ENCODE measurements around the gene GRID2.
"Not testable (repeated sequence)": the region's sequence is repeated elsewhere in the genome, so short reads cannot be mapped to it uniquely, and the experiment has no call there.

Gene GRID2

GRCh38 chr4:92444143-92444843, 140.5 kb downstream of the GRID2 start:
- DNase-seq = not testable (repeated sequence)

GRCh38 chr4:92445127-92445526, 141.4 kb downstream of the GRID2 start:
- DNase-seq = no peak

- no peak for DNase-seq
Observed at GRCh38 chr4:92447255-92447905, 143.6 kb downstream of the GRID2 start.

DNA sequence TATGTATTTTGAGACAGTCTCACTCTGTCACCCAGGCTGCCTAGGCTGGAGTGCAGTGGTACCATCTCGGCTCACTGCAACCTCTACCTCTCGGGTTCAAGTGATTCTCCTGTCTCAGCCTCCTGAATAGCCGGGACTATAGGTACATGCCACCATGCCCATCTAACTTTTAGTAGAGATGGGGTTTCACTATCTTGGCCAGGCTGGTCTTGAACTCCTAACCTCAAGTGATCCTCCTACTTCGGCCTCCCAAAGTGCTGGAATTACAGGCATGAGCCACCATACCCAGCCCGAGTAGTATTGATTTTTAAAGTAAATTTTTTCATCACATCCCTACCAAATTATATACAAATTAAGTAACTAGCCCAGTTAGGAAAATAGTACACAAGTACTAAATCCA, 144.4 kb downstream of the GRID2 start:
- DNase-seq = not testable (repeated sequence)

DNA sequence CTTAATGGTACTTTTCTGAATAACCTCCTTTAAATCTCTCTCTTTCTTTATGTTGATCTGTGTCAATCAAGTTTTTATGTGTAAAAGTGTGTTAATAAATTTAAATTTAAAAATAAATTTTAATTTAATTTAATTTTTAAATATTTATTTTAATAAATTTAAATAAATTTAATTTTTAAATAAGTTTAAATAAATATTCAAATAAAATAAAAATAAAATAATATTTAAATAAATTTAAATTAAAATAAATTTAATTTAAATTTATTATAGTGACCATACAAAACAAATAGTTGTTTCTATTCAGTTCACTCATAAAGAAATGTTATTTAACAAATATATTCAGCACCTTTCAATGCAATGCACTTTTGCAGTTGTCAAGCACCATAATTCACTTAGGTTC, 146.9 kb downstream of the GRID2 start:
- DNase-seq = no peak

- DNase-seq = no peak
Observed at GRCh38 chr4:92451782-92452181, 148.0 kb downstream of the GRID2 start.

DNA sequence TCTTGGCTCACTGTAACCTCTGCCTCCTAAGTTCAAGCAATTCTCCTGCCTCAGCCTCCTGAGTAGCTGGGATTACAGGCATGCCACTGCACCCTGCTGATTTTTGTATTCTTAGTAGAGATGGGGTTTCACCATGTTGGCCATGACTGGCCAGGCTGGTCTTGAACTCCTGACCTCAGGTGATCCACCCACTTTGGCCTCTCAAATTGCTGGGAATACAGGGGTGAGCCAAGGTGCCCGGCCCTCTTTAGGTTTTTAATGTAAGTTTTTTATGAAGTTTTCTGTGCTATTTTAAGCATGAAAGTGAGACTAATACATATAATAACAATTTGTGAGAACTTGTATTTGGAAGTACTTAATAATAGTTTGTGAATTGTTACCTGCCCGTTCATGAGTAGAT, 148.6 kb downstream of the GRID2 start:
- DNase-seq = not testable (repeated sequence)

DNA sequence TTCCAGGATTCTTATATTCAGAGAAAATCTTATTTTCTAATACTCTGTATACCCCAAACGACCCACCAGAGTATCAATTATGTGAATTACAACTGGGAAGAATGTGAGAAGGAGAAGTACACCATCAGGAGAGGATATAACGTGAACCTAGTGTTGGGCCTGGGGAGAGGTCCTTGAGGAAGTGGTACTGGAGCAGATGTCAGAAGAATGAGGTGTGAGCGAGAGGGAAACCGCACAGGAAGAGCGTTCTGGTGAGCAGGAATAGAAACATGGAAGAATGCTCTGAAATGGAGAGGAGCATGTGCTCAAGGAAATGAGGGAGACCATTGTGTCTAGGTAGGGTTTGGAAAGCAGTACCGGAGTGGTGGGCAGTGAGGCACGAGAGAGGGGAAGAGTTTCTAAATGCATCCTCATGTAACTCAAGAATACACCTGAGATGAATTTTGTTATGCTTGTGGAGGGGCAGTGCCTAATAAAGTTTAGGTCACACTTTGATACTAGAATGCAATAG, 151.6 kb downstream of the GRID2 start:
- no peak for DNase-seq

DNA sequence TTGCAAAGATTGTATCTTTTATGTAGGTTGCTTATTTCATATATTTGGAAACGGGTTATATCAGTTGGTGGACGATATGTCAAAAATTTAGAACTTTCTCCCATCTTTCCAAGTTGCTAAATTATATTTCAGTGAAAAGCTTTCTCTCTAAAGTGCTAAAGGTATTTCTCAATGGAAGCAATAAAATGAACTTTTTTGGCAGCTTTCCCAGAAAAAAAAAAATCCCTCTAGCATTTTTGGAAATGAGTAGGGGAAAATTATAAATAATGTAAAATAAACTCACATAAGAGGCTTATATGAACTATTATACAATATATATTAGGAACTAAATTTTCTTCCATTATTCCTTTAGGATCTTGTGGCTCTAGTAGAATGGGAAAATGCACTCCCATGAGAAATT, 152.2 kb downstream of the GRID2 start:
- no peak for DNase-seq

DNA sequence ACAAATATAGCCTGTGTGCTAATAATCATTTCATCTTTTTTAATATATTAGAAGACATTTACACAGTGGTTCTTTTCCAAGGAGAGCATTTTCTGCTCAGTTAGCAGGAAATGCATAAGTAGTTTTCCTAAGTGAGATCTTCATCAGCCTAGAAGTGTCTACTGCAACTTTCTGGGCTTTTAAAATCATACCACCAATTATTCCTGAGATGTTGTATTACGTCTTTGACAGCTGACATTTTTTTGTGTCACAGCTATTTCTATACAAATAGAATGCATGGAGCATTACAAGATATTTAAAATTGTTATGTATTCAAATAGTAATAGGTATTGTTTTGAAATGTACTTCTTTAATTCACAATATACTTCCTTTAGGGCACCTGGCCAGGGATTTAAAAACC, 158.0 kb downstream of the GRID2 start:
- DNase-seq = peak; percentile 65

GRCh38 chr4:92477298-92477697, 173.5 kb downstream of the GRID2 start:
- DNase-seq = no peak

DNA sequence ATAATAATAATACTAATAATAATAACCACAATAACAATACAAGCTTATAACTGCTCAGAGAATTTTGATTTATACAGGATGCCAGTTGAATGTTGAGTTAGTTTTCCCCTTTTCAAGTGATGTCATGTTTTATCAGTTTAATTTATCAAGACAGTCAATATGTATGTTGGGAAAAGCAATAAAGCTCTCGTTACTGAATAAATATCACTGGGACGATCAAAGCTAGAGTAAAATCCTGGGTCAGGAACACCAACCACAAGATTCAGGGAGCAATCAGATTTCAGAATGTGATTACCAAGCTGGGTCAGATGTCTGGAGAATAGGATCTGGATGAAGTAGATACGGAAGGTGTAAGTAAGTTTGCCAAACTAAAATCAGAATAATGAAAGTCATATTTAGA, 179.6 kb downstream of the GRID2 start:
- DNase-seq = no peak

DNA sequence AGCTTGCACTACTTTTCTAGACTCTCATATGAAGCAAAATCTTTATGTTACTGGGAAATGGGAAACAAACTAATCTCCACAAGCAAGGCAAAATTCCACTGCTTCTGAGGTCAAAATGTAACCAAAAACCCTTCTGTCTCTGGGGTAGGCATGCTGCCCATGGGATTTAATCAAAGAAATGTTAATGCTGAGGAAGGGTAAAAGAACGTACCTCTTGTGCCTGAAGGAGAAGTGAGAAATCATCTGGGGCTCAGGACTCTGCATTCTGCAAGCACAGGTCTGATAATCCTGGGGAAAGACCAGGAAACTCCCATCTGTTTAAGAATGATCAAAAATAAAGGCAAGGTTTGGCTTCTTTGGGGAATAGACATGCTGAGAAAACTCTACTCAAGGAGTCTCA, 184.7 kb downstream of the GRID2 start:
- DNase-seq = no peak

DNA sequence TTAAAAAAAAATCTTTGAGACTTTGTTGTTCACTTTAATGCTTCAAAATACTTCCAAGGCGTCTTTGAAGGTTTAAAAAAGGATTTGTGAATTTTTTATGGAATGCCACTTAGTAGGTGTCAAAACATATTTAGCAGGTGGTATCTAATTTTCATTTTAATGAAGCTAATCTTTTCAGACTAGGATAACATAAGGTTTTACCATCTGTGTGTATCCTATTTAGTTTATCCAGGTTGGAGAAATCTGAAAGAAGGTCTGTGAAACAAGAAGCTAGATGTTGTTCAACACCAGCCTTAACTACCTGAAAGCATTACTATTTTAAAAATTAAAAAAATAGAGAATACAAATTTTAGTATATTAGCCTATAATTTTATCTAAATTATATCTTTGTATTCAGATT, 193.4 kb downstream of the GRID2 start:
- DNase-seq = no peak

DNA sequence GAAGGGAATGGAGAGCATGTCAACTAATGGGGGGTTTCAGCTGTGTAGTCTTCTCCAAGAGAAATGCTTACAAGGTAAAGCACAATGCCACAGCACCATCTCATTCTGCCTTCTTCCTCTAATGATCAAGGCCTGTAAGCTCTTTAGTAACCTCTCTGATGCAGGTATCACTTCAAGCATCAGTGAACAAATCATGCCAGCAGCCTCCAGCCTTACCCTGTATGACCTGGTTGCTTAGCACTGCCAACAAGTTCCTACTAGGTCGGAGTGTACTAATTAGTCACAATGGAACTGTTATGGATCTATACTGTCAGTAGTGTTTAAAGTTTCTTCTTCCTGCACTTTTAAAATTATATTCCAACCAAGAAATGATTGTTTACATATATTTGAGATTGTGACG, 197.7 kb downstream of the GRID2 start:
- no peak for DNase-seq

DNA sequence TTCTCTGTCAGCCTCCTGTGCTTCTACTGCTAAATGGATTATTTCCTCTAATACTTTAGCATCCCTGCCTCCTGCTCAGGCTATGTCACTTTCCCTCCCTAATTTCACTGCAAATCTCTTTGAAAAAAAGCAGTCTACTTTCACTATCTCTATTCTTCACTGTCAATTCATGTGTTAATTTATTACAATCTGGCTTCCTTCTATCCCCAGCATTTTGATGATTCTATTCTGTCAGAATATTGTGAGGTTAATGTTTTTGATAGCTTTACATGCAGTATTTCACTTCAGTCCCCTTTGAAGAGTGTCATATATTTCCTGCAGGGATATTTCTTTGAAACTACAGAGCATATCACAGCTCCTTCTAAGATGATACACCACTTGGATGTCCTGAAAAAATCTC, 203.2 kb downstream of the GRID2 start:
- no peak for DNase-seq

GRCh38 chr4:92514627-92515026, 210.9 kb downstream of the GRID2 start:
- no peak for DNase-seq

DNA sequence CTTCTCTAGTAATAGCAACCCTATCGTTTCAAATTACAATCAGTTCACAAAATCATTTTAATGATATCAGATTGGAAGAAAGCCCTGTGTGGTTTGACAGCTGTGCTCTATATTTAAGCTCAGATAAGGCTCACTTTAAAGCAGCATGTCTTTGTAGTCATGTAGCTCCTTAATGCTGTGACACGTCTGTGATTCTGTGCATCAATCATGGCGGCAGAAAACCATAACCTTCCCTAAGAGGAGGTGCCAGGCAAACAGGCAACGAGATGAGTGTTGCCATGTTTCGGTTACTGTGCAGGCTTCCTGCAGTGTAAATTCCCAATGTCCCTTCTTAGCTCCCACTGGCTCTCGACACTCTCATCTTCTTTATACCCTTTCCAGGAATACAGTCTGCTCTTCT, 212.7 kb downstream of the GRID2 start:
- DNase-seq = no peak

DNA sequence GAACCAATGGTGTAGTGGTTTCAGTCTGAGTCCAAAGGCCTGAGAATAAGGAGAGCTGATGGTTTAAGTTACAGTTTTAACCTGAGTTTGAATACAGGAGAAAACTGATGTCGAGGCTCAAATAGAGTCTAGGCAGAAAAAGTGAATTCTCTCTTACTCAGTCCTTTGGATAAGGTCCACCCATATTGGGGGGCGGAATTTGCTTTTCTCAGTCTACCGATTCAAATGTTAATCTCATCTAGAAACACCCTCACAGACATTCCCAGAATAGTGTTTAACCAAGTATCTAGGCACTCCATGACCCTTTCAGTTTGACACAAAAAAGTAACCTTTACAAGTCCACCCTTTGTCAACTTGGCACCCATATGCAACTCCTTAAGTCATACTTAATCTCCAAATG, 216.0 kb downstream of the GRID2 start:
- no peak for DNase-seq

- no peak for DNase-seq
Observed at GRCh38 chr4:92520563-92520962, 216.8 kb downstream of the GRID2 start.

DNA sequence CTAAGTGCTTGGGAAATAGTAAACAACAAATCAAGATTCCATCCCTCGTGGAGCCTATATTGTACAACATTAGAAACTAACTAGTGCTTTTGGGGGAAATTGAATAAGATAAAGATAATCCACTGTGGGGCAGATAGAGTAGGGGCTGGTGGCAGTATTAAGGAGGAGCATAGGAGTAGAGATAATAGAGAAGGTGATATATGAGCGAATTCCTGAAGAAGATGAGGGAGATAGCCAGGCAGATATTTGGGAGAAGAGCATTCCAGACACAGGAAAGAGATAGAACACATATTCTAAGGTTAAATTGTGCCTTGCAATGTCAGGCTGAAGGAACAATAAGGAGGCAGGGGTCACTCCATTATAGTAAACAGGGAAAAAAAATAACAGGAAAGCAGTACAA, 218.2 kb downstream of the GRID2 start:
- DNase-seq = no peak

DNA sequence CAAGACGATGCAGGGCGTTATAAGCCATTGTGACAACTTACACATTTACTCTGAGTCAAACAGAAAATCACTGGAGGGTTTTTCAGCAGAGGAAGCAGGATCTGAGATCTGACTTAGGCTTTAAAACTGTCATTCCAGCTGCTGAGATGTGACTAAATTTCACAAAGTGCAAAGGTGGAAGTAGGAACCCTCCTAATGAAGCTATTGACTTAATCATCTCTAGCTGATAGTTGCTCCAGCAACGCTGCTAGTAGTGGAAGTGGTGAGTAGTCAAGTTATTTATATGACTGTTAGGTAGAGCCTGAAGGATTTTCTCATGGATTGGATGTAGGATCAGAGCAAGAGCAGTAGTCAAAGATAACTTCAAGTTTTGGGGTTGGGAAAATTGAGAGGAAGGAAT, 218.6 kb downstream of the GRID2 start:
- DNase-seq = no peak

GRCh38 chr4:92524131-92524530, 220.4 kb downstream of the GRID2 start:
- DNase-seq = no peak

- no peak for DNase-seq
Observed at GRCh38 chr4:92528541-92528940, 224.8 kb downstream of the GRID2 start.

DNA sequence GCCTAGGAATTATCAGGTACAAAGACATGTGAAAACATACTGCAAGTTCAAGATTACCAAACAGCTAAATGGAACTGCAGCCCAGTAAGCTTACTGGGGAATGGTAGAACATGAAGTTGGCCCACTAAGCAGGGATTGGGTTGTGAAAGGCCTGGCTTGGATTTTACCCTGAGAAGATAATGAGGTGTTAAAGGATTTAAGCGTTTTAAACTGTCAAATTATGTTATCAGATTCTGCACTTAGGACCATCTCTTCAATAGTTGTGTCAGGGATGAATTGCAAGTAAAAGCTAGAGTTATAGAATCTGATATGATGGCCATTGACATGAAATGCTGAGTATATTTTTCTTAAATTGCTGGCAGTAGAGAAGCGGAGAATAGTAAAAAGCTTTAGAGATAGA, 225.7 kb downstream of the GRID2 start:
- DNase-seq = no peak
